ENCODE measurements around the gene HOXC13. TPM values are rescaled to one million over a fixed set of nuclear protein-coding genes. Genes with fewer than 3 reads are reported as not detected.
A peak's percentile ranks its signal among the peaks of the same experiment; 100 is the strongest.

Gene HOXC13
- total and polyA plus RNA-seq, 2 of the 13 experiments (the other 11 are each of a cell fraction or from before 2014, with no cell fraction given), result 0.07 TPM; not detected in 1

DNA sequence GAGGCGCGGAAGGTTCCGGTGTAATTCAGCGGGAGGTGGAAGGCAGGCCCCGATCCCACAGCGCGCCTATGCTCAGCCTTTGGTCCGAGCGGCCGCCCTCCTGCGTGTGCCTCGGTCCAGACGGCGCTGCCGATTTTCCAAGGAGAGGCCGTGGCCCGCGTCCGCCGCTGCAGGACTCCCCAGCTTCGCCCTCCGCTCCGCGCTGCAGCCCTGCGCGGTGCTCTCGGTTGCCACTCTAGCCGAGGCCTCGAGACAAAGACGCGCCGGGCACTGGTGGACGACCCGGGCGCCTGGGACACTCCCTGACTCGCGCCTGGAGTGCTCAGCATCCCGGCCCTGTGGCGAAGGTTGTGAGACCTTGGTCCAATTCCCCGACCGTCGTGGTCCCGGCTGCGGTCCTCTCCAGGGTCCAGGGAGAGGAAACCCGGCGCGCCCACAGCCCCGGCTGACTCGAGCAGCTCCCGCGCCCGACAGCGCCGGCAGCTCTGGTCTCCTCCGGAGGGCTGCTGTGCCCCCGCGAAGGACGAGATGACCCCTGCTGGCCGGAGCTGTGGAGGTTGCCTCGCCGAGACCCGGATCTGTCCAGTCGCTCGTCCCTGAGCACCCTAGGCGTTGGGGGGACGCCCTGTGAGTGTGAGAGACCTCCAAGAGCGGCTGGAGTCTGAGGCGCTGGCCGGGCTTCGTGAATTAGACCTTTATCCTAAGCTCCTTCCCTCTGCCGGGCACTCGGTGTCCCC is 22.6 kb downstream of the HOXC13 start (continued):
- TF ChIP-seq ZNF30 (CRISPR knock-in tag; IDR thresholded peaks at IDR 0.05) (no peak), TBP (CRISPR knock-in tag; IDR thresholded peaks at IDR 0.05) (no peak), NFATC3 (CRISPR knock-in tag; IDR thresholded peaks at IDR 0.05) (no peak), CBX5 (CRISPR knock-in tag; IDR thresholded peaks at IDR 0.05; ENCODE audit: borderline replicate concordance) (no peak), ZNF230 (CRISPR knock-in tag; IDR thresholded peaks at IDR 0.05) (no peak), ZNF777 (CRISPR knock-in tag; IDR thresholded peaks at IDR 0.05) (peak; percentile 53; the same call in 1 of the 2 replicates), KDM1A (CRISPR knock-in tag; IDR thresholded peaks at IDR 0.05) (no peak), HES4 (CRISPR knock-in tag; IDR thresholded peaks at IDR 0.05; ENCODE audit: borderline replicate concordance) (0 out of 2 replicates have a peak, but pooled peaks have one; percentile 33), ZNF709 (CRISPR knock-in tag; IDR thresholded peaks at IDR 0.05) (no peak), ZNF263 (CRISPR knock-in tag; IDR thresholded peaks at IDR 0.05) (peak; percentile 25; the same call in 1 of the 2 replicates), NFIB (CRISPR knock-in tag; IDR thresholded peaks at IDR 0.05; ENCODE audit: borderline replicate concordance) (no peak), ZNF589 (CRISPR knock-in tag; conservative IDR thresholded peaks at IDR 0.05) (no peak), KDM5B (CRISPR knock-in tag; IDR thresholded peaks at IDR 0.05; ENCODE audit: borderline replicate concordance) (no peak; the same call in 1 of the 2 replicates), KLF12 (CRISPR knock-in tag; IDR thresholded peaks at IDR 0.05; ENCODE audit: borderline replicate concordance) (no peak), ZNF678 (CRISPR knock-in tag; IDR thresholded peaks at IDR 0.05) (no peak)
- TF ChIP-seq, protein P1, sequence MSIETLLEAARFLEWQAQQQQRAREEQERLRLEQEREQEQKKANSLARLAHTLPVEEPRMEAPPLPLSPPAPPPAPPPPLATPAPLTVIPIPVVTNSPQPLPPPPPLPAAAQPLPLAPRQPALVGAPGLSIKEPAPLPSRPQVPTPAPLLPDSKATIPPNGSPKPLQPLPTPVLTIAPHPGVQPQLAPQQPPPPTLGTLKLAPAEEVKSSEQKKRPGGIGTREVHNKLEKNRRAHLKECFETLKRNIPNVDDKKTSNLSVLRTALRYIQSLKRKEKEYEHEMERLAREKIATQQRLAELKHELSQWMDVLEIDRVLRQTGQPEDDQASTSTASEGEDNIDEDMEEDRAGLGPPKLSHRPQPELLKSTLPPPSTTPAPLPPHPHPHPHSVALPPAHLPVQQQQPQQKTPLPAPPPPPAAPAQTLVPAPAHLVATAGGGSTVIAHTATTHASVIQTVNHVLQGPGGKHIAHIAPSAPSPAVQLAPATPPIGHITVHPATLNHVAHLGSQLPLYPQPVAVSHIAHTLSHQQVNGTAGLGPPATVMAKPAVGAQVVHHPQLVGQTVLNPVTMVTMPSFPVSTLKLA (IDR thresholded peaks at IDR 0.05), result no peak
- TF ChIP-seq, protein P2, sequence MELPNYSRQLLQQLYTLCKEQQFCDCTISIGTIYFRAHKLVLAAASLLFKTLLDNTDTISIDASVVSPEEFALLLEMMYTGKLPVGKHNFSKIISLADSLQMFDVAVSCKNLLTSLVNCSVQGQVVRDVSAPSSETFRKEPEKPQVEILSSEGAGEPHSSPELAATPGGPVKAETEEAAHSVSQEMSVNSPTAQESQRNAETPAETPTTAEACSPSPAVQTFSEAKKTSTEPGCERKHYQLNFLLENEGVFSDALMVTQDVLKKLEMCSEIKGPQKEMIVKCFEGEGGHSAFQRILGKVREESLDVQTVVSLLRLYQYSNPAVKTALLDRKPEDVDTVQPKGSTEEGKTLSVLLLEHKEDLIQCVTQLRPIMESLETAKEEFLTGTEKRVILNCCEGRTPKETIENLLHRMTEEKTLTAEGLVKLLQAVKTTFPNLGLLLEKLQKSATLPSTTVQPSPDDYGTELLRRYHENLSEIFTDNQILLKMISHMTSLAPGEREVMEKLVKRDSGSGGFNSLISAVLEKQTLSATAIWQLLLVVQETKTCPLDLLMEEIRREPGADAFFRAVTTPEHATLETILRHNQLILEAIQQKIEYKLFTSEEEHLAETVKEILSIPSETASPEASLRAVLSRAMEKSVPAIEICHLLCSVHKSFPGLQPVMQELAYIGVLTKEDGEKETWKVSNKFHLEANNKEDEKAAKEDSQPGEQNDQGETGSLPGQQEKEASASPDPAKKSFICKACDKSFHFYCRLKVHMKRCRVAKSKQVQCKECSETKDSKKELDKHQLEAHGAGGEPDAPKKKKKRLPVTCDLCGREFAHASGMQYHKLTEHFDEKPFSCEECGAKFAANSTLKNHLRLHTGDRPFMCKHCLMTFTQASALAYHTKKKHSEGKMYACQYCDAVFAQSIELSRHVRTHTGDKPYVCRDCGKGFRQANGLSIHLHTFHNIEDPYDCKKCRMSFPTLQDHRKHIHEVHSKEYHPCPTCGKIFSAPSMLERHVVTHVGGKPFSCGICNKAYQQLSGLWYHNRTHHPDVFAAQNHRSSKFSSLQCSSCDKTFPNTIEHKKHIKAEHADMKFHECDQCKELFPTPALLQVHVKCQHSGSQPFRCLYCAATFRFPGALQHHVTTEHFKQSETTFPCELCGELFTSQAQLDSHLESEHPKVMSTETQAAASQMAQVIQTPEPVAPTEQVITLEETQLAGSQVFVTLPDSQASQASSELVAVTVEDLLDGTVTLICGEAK (IDR thresholded peaks at IDR 0.05), result no peak
- TF ChIP-seq, protein P2 (CRISPR knock-in tag; IDR thresholded peaks at IDR 0.05), result peak; percentile 34; the same call in 1 of the 2 replicates
- TF ChIP-seq, protein P3, sequence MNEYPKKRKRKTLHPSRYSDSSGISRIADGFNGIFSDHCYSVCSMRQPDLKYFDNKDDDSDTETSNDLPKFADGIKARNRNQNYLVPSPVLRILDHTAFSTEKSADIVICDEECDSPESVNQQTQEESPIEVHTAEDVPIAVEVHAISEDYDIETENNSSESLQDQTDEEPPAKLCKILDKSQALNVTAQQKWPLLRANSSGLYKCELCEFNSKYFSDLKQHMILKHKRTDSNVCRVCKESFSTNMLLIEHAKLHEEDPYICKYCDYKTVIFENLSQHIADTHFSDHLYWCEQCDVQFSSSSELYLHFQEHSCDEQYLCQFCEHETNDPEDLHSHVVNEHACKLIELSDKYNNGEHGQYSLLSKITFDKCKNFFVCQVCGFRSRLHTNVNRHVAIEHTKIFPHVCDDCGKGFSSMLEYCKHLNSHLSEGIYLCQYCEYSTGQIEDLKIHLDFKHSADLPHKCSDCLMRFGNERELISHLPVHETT (CRISPR knock-in tag; conservative IDR thresholded peaks at IDR 0.05), result no peak

Measured in HepG2 (cell line).